ENCODE measurements around the gene GNB4.

GNB4 gene

DNA sequence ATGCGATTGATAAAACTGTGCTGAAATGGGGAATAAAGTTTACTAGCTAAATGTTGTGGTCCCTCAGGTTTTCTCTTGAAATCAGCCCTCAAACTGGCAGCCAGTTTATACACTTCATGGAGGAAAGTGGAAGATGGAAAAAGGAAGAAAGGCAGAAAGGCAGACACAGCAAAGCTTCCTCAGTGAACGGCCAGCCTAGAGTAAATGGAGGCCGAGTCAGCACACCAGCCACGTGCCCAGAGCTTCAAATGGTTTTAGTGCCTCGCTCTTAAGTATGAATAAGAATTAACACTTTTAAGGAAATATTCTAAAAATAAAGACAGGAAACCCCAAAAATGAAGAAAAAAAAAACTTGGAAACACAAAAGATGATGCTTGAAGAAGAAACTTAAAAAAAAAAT is 48.3 kb downstream of the GNB4 start:
- Histone ChIP-seq H3K27me3 (ENCODE audit: insufficient read depth, low read length, poor library complexity) (no peaks in the 10 kb centered on the region), H3K4me2 (ENCODE audit: insufficient read depth, low read length) (no peak overlapping the region), H3K9ac (ENCODE audit: low read depth, low read length) (no peak overlapping the region), H3K36me3 (ENCODE audit: insufficient read depth, low read length) (peaks cover 73% of the 10 kb centered on the region), H3K27ac (ENCODE audit: low read length) (no peak overlapping the region), H3K9me3 (ENCODE audit: insufficient read depth, low read length, severe bottlenecking) (no peaks in the 10 kb centered on the region), H3K79me2 (ENCODE audit: insufficient read depth, low read length) (no peaks in the 10 kb centered on the region), H3K4me1 (ENCODE audit: insufficient read depth, low read length) (no peaks in the 10 kb centered on the region), H4K20me1 (ENCODE audit: insufficient read depth, low read length) (no peaks in the 10 kb centered on the region), H2AFZ (ENCODE audit: low read depth, low read length) (no peak overlapping the region), H3K4me3 (ENCODE audit: low read depth in 1 of 2, low read length in 2 of 2) (no peak overlapping the region)
- DNase-seq (no peak), ATAC-seq (ENCODE audit: insufficient read depth, low read depth) (no peak)
- TF ChIP-seq EZH2 (IDR thresholded peaks at IDR 0.05; ENCODE audit: borderline replicate concordance, low read depth, low read length, severe bottlenecking) = no peak
- TF ChIP-seq, protein P1, sequence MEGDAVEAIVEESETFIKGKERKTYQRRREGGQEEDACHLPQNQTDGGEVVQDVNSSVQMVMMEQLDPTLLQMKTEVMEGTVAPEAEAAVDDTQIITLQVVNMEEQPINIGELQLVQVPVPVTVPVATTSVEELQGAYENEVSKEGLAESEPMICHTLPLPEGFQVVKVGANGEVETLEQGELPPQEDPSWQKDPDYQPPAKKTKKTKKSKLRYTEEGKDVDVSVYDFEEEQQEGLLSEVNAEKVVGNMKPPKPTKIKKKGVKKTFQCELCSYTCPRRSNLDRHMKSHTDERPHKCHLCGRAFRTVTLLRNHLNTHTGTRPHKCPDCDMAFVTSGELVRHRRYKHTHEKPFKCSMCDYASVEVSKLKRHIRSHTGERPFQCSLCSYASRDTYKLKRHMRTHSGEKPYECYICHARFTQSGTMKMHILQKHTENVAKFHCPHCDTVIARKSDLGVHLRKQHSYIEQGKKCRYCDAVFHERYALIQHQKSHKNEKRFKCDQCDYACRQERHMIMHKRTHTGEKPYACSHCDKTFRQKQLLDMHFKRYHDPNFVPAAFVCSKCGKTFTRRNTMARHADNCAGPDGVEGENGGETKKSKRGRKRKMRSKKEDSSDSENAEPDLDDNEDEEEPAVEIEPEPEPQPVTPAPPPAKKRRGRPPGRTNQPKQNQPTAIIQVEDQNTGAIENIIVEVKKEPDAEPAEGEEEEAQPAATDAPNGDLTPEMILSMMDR (IDR thresholded peaks at IDR 0.05; ENCODE audit: borderline replicate concordance, extremely low read depth, low read length, poor library complexity, severe bottlenecking) = no peak

DNA sequence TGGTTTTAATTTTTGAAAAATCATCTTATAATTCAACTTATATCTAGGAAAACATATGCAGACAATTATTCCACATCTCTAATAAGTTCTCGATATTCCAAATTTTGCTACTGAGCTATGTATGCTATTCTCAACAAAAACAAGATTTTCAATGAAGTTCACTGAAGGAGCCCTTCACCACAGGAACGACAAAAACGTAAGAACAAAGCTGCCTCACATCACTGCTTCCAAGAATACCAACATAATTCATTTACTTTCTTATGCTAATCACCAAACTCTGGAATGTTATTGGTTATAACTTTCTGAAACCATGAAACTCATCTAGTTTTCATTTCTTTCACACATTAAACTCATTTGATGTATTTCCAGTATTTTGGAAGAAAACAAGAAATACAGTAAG is 49.7 kb downstream of the GNB4 start:
- DNase-seq (no peak), ATAC-seq (ENCODE audit: insufficient read depth, low read depth) (no peak)
- H3K27me3 ChIP-seq (ENCODE audit: insufficient read depth, low read length, poor library complexity) = no peaks in the 10 kb centered on the region
- peaks cover 63% of the 10 kb centered on the region for H3K36me3 ChIP-seq (ENCODE audit: insufficient read depth, low read length)
- H3K27ac ChIP-seq (ENCODE audit: low read length) = no peak overlapping the region
- no peak overlapping the region for H2AFZ ChIP-seq (ENCODE audit: low read depth, low read length)
- no peaks in the 10 kb centered on the region for H3K9me3 ChIP-seq (ENCODE audit: insufficient read depth, low read length, severe bottlenecking)
- H3K4me3 ChIP-seq (ENCODE audit: low read depth in 1 of 2, low read length in 2 of 2) = no peak overlapping the region
- H3K79me2 ChIP-seq (ENCODE audit: insufficient read depth, low read length) = no peaks in the 10 kb centered on the region
- H4K20me1 ChIP-seq (ENCODE audit: insufficient read depth, low read length) = no peaks in the 10 kb centered on the region
- H3K4me1 ChIP-seq (ENCODE audit: insufficient read depth, low read length) = no peaks in the 10 kb centered on the region
- H3K9ac ChIP-seq (ENCODE audit: low read depth, low read length) = no peak overlapping the region
- no peak for TF ChIP-seq EZH2 (IDR thresholded peaks at IDR 0.05; ENCODE audit: borderline replicate concordance, low read depth, low read length, severe bottlenecking)
- TF ChIP-seq, protein P1 (IDR thresholded peaks at IDR 0.05; ENCODE audit: borderline replicate concordance, extremely low read depth, low read length, poor library complexity, severe bottlenecking) = no peak
- no peak overlapping the region for H3K4me2 ChIP-seq (ENCODE audit: insufficient read depth, low read length)

DNA sequence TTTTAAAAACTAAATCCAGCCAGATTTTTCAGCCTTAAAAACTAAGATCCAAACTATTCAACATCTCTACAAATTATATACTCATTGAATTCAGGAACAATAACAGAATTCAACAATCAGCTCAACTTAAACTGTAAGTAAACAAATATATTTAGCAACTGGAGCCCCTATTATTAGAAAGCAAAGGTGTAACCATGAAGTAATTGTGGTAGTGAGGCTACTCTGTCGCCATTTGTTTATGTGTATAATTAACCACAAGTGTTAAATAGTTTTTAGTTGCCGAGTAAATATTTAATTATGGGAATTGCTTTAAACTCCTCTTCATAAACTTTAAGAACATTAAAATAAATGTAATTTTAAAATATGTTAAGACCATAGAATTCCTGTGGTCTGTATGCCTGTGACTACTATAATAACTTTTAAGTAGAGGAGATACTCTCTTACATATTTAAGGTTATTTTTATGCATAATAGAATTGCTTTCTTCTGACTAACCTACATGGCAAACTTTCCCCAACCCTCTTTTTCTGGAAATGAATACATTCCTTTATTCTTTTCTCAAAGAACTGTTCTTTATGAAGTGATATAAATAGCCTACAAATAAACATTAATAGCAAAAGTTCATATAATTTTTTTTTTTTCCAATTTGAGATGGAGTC is 52.6 kb downstream of the GNB4 start:
- H2AFZ ChIP-seq (ENCODE audit: low read depth, low read length) = no peak overlapping the region
- H3K9ac ChIP-seq (ENCODE audit: low read depth, low read length) = no peak overlapping the region
- peaks cover 49% of the 10 kb centered on the region for H3K36me3 ChIP-seq (ENCODE audit: insufficient read depth, low read length)
- no peak overlapping the region for H3K27ac ChIP-seq (ENCODE audit: low read length)
- no peak for TF ChIP-seq EZH2 (IDR thresholded peaks at IDR 0.05; ENCODE audit: borderline replicate concordance, low read depth, low read length, severe bottlenecking)
- TF ChIP-seq, protein P1 (IDR thresholded peaks at IDR 0.05; ENCODE audit: borderline replicate concordance, extremely low read depth, low read length, poor library complexity, severe bottlenecking) = no peak
- no peaks in the 10 kb centered on the region for H3K4me1 ChIP-seq (ENCODE audit: insufficient read depth, low read length)
- ATAC-seq (ENCODE audit: insufficient read depth, low read depth) = no peak
- no peaks in the 10 kb centered on the region for H3K27me3 ChIP-seq (ENCODE audit: insufficient read depth, low read length, poor library complexity)
- DNase-seq = no peak
- H3K79me2 ChIP-seq (ENCODE audit: insufficient read depth, low read length) = no peaks in the 10 kb centered on the region
- no peaks in the 10 kb centered on the region for H4K20me1 ChIP-seq (ENCODE audit: insufficient read depth, low read length)
- H3K4me2 ChIP-seq (ENCODE audit: insufficient read depth, low read length) = no peak overlapping the region
- no peaks in the 10 kb centered on the region for H3K9me3 ChIP-seq (ENCODE audit: insufficient read depth, low read length, severe bottlenecking)
- H3K4me3 ChIP-seq (ENCODE audit: low read depth in 1 of 2, low read length in 2 of 2) = no peak overlapping the region

Measured in DND-41 (cell line).